CD4-positive, alpha-beta memory T cell (primary cell): ENCODE results near the gene RBM19. TPM values are rescaled to one million over a fixed set of nuclear protein-coding genes. Genes with fewer than 3 reads are reported as not detected.

Experiments used
- CTCF ChIA-PET: fragments of 350-600 bp; sonication (Branson Sonifier 250); formaldehyde crosslinking; loops from one replicate; lab custom pipeline; 2021; ENCODE audit warnings: inconsistent platforms; ENCODE audit not compliant: partially characterized antibody; lab: Charles Lee
- POLR2A ChIA-PET: fragments of 350-600 bp; sonication (Branson Sonifier 250); formaldehyde crosslinking; loops from one replicate; lab custom pipeline; 2021; ENCODE audit not compliant: partially characterized antibody; lab: Charles Lee
- DNase-seq, 5 donors: peaks; one replicate each; pipeline versions ENCODE4 v3.0.0 to v3.0.0-alpha.2; 2020 to 2022; ENCODE audit warnings: mixed read lengths in 1 of 5
- H3K27ac ChIP-seq: one replicate; pipeline ENCODE4 v1.7.0; 2013; ENCODE audit warnings: low read depth, low read length
- H3K27me3 ChIP-seq: 2 replicates; pipeline ENCODE4 v1.7.0; 2013; ENCODE audit warnings: mild to moderate bottlenecking, low read length, moderate library complexity; ENCODE audit not compliant: insufficient read depth
- H3K36me3 ChIP-seq: 2 replicates; pipeline ENCODE4 v1.7.0; 2013; ENCODE audit warnings: mild to moderate bottlenecking, low read length, moderate library complexity; ENCODE audit not compliant: insufficient read depth
- H3K4me1 ChIP-seq: 2 replicates; pipeline ENCODE4 v1.7.0; 2013; ENCODE audit warnings: mild to moderate bottlenecking, low read length, moderate library complexity; ENCODE audit not compliant: insufficient read depth
- H3K4me3 ChIP-seq, 2 donors: one replicate each; pipeline ENCODE4 v1.7.0; 2013; ENCODE audit warnings: low read length in 2 of 2, mild to moderate bottlenecking in 1 of 2
- H3K9me3 ChIP-seq, 2 donors: one replicate each; pipeline ENCODE4 v1.7.0; 2013; ENCODE audit warnings: low read length in 2 of 2, control low read depth in 1 of 2; ENCODE audit not compliant: control insufficient read depth in 1 of 2
- H3K27ac Mint-ChIP-seq, 7 donors: one replicate each; pipeline ENCODE4 v1.8.0; 2020 to 2021; ENCODE audit warnings: mixed read lengths in 7 of 7, mild to moderate bottlenecking in 6 of 7, inconsistent platforms in 3 of 7, moderate library complexity in 3 of 7
- H3K27me3 Mint-ChIP-seq, 2 donors: one replicate each; pipeline ENCODE4 v1.8.0; 2020 to 2021; ENCODE audit warnings: mixed read lengths in 2 of 2
- H3K36me3 Mint-ChIP-seq, 2 donors: one replicate each; pipeline ENCODE4 v1.8.0; 2020 to 2021; ENCODE audit warnings: mixed read lengths in 2 of 2, inconsistent platforms in 1 of 2, mild to moderate bottlenecking in 1 of 2
- H3K4me1 Mint-ChIP-seq, 4 donors: one replicate each; pipeline ENCODE4 v1.8.0; 2020 to 2021; ENCODE audit warnings: mixed read lengths in 4 of 4, mild to moderate bottlenecking in 1 of 4
- H3K4me3 Mint-ChIP-seq, 8 donors: one replicate each; pipeline ENCODE4 v1.8.0; 2020 to 2021; ENCODE audit warnings: mixed read lengths in 8 of 8, mild to moderate bottlenecking in 7 of 8, moderate library complexity in 6 of 8, inconsistent platforms in 3 of 8
- H3K9me3 Mint-ChIP-seq, 8 donors: one replicate each; pipeline ENCODE4 v1.8.0; 2020 to 2021; ENCODE audit warnings: mixed read lengths in 8 of 8, mild to moderate bottlenecking in 5 of 8, inconsistent platforms in 3 of 8, moderate library complexity in 1 of 8
- intact Hi-C: fragments of 100-400 bp; cut with micrococcal nuclease; formaldehyde crosslinking; loops from one replicate; pipeline ENCODE4 v1.15.1; 2023
- polyA plus RNA-seq, 2 donors: library from polyadenylated mRNA; unstranded; fragments of 300-500 nt; fragmentation: Illumina TruSeq; gene quantifications; one replicate each; pipeline ENCODE4 v1.2.3, GENCODE V29; 2021
- total RNA-seq, 2 experiments: library from RNA; stranded (reverse); gene quantifications; one replicate each; pipeline ENCODE4 v1.2.3, GENCODE V29; 2021

The RBM19 gene
- total and polyA plus RNA-seq, 4 experiments from 2014 or later = 2.9 to 78.4 (median 42.4) TPM

DNA sequence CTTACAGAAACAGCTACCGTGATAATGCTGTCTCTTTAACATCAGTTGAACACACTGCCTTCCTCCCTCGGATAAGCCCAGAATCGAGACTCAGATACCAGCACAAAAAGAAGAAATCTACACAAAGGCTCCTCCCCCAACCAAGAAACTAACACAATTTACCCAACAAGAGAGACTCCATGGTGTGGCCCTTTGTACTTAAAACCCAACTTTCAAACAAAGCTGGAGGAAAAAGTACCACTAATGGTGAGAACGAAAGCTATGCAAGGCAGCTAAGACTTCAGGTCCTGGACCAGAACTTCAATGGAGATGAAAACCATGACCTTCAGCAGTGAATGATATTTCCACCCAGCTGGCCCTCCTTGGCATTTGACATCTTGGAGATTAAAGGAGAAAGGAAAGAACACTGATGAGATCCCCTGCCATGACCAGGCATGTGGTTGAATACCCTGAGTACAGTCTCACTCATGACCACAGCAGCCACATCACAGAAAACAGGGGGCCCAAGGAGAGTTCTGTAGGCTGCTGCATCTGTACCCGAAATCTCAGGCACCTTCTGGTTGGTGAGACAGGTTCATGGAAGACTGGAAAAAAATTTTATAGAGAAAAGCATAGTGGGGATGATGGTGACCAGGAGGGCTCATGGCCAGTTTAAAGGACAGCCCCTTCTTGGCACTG lies 36.7 kb downstream of the RBM19 start:
- H3K9me3 ChIP-seq = no peaks in the 10 kb centered on the region
- Mint-ChIP-seq H3K27me3 (no peaks in the 10 kb centered on the region), H3K4me1 (peaks cover 0 to 7% (median 6%) of the 10 kb centered on the region in 4 donors), H3K9me3 (no peaks in the 10 kb centered on the region), H3K4me3 (no peak overlapping the region), H3K27ac (peak overlapping the region in 2 of 7 donors; percentile 3 to 23), H3K36me3 (peaks cover 71 to 82% of the 10 kb centered on the region in 2 donors)
- H3K27me3 ChIP-seq = no peaks in the 10 kb centered on the region
- H3K36me3 ChIP-seq = peaks cover 59% of the 10 kb centered on the region
- POLR2A ChIA-PET = no interaction called here
- DNase-seq = no peak
- intact Hi-C loops = no loop called here
- no peaks in the 10 kb centered on the region for H3K4me1 ChIP-seq
- H3K4me3 ChIP-seq = no peak overlapping the region
- CTCF ChIA-PET = interaction anchor here (0.7 to 1.4 kb wide), 2 partner anchors 37 to 51 kb away, joined by 3 read pairs; no protein-coding TSS in a partner anchor
- H3K27ac ChIP-seq = no peak overlapping the region

- peaks cover 0 to 7% (median 6%) of the 10 kb centered on the region in 4 donors for H3K4me1 Mint-ChIP-seq
- DNase-seq = no peak
- H3K4me3 ChIP-seq = no peak overlapping the region
- H3K27ac ChIP-seq = no peak overlapping the region
- peak overlapping the region in 2 of 7 donors; percentile 48 to 81 for H3K27ac Mint-ChIP-seq
- intact Hi-C loops = no loop called here
- H3K27me3 Mint-ChIP-seq = no peaks in the 10 kb centered on the region
- no peaks in the 10 kb centered on the region for H3K9me3 Mint-ChIP-seq
- H3K4me3 Mint-ChIP-seq = no peak overlapping the region
- H3K9me3 ChIP-seq = no peaks in the 10 kb centered on the region
- CTCF ChIA-PET = interaction anchor here (1.3 kb wide), 1 partner anchor 36 kb away, joined by 3 read pairs; no protein-coding TSS in a partner anchor
- POLR2A ChIA-PET = no interaction called here
- peaks cover 78 to 89% of the 10 kb centered on the region in 2 donors for H3K36me3 Mint-ChIP-seq
- H3K36me3 ChIP-seq = peaks cover 69% of the 10 kb centered on the region
- no peaks in the 10 kb centered on the region for H3K4me1 ChIP-seq
- H3K27me3 ChIP-seq = no peaks in the 10 kb centered on the region
These were observed 39.3 kb downstream of the RBM19 start for GRCh38 chr12:113926788-113927187.

- no peaks in the 10 kb centered on the region for H3K4me1 ChIP-seq
- peaks cover 81 to 88% of the 10 kb centered on the region in 2 donors for H3K36me3 Mint-ChIP-seq
- no peak overlapping the region for H3K27ac Mint-ChIP-seq
- no peaks in the 10 kb centered on the region for H3K27me3 ChIP-seq
- intact Hi-C loops = no loop called here
- H3K9me3 Mint-ChIP-seq = no peaks in the 10 kb centered on the region
- H3K4me1 Mint-ChIP-seq = peaks cover 0 to 3% (median 1%) of the 10 kb centered on the region in 4 donors
- H3K27me3 Mint-ChIP-seq = no peaks in the 10 kb centered on the region
- DNase-seq = no peak
- ChIA-PET CTCF (no interaction called here), POLR2A (no interaction called here)
- no peak overlapping the region for H3K4me3 Mint-ChIP-seq
- H3K4me3 ChIP-seq = no peak overlapping the region
- H3K36me3 ChIP-seq = peaks cover 71% of the 10 kb centered on the region
- no peaks in the 10 kb centered on the region for H3K9me3 ChIP-seq
- H3K27ac ChIP-seq = no peak overlapping the region
These were observed 41.8 kb downstream of the RBM19 start for GRCh38 chr12:113924341-113924740.

DNA sequence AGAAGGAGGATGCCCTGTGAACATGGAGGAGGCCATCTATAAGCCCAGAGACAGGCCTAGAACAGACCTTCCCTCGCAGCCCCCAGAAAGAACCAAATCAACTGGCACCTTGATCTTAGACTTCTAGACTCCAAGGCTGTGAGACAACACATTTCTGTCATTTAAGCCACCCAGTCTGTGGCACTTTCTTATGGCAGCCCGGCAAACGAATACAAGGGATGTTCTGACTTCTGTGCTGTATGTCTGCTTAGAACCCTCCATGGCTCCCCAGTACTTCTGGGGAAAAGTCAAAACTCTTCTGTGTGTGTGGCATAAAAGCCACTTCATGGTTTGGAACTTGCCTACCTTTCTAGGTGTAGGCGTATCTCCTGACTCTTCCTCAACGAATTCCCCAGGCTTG lies 42.9 kb downstream of the RBM19 start:
- Mint-ChIP-seq H3K27ac (no peak overlapping the region), H3K9me3 (no peaks in the 10 kb centered on the region), H3K36me3 (peaks cover 76 to 86% of the 10 kb centered on the region in 2 donors), H3K27me3 (no peaks in the 10 kb centered on the region), H3K4me3 (no peak overlapping the region), H3K4me1 (no peaks in the 10 kb centered on the region)
- intact Hi-C loops = no loop called here
- Histone ChIP-seq H3K27me3 (no peaks in the 10 kb centered on the region), H3K4me1 (no peaks in the 10 kb centered on the region), H3K27ac (no peak overlapping the region), H3K36me3 (peaks cover 67% of the 10 kb centered on the region), H3K9me3 (no peaks in the 10 kb centered on the region), H3K4me3 (no peak overlapping the region)
- no peak for DNase-seq
- POLR2A ChIA-PET = no interaction called here
- CTCF ChIA-PET = no interaction called here

- no peak for DNase-seq
- H3K9me3 Mint-ChIP-seq = no peaks in the 10 kb centered on the region
These were observed 44.7 kb downstream of the RBM19 start for GRCh38 chr12:113921430-113921829.

DNA sequence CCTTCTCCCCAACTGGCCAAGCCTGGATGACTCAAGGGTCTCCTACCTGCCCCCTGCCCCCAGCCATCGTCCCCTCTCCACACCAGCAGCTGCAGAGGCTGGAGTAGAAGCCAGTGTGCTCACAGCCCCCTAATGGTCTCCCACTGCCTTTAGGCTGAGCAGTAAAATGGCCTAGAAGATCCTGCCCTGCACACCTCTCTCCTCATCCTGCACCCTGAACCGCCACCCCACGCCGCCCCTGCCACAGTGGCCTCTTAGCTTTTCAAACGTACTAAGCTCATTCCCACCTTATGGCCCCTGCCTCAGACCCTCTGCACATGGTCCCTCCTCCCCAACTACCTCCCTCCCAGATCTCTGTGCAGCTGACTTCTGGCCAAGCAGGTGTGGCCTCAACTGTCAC lies 46.3 kb downstream of the RBM19 start:
- no peaks in the 10 kb centered on the region for H3K9me3 ChIP-seq
- H3K27me3 ChIP-seq = no peaks in the 10 kb centered on the region
- H3K36me3 Mint-ChIP-seq = peaks cover 76 to 87% of the 10 kb centered on the region in 2 donors
- no peak for DNase-seq
- H3K27ac ChIP-seq = no peak overlapping the region
- no peak overlapping the region for H3K4me3 Mint-ChIP-seq
- peaks cover 48% of the 10 kb centered on the region for H3K36me3 ChIP-seq
- CTCF ChIA-PET = no interaction called here
- intact Hi-C loops = no loop called here
- no peaks in the 10 kb centered on the region for H3K4me1 Mint-ChIP-seq
- no peaks in the 10 kb centered on the region for H3K4me1 ChIP-seq
- POLR2A ChIA-PET = no interaction called here
- no peak overlapping the region for H3K4me3 ChIP-seq
- no peak overlapping the region for H3K27ac Mint-ChIP-seq
- no peaks in the 10 kb centered on the region for H3K9me3 Mint-ChIP-seq
- no peaks in the 10 kb centered on the region for H3K27me3 Mint-ChIP-seq

More at GRCh38 chr12:113921430-113921829, 44.7 kb downstream of the RBM19 start:
- no peaks in the 10 kb centered on the region for H3K27me3 Mint-ChIP-seq
- Histone ChIP-seq H3K4me1 (no peaks in the 10 kb centered on the region), H3K4me3 (no peak overlapping the region), H3K9me3 (no peaks in the 10 kb centered on the region), H3K36me3 (peaks cover 64% of the 10 kb centered on the region), H3K27me3 (no peaks in the 10 kb centered on the region), H3K27ac (no peak overlapping the region)
- H3K36me3 Mint-ChIP-seq = peaks cover 80 to 89% of the 10 kb centered on the region in 2 donors
- H3K4me1 Mint-ChIP-seq = no peaks in the 10 kb centered on the region
- intact Hi-C loops = no loop called here
- CTCF ChIA-PET = no interaction called here
- POLR2A ChIA-PET = no interaction called here
- H3K27ac Mint-ChIP-seq = no peak overlapping the region
- H3K4me3 Mint-ChIP-seq = no peak overlapping the region

- intact Hi-C loops = no loop called here
- Histone ChIP-seq H3K27ac (no peak overlapping the region), H3K9me3 (no peaks in the 10 kb centered on the region), H3K36me3 (peaks cover 33% of the 10 kb centered on the region), H3K4me1 (no peaks in the 10 kb centered on the region), H3K27me3 (no peaks in the 10 kb centered on the region), H3K4me3 (no peak overlapping the region)
- no peaks in the 10 kb centered on the region for H3K27me3 Mint-ChIP-seq
- ChIA-PET POLR2A (no interaction called here), CTCF (interaction anchor here (1.6 kb wide), 1 partner anchor 10 kb away, joined by 4 read pairs; no protein-coding TSS in a partner anchor)
- no peak for DNase-seq
- no peaks in the 10 kb centered on the region for H3K4me1 Mint-ChIP-seq
- H3K27ac Mint-ChIP-seq = no peak overlapping the region
- peaks cover 63 to 76% of the 10 kb centered on the region in 2 donors for H3K36me3 Mint-ChIP-seq
- no peaks in the 10 kb centered on the region for H3K9me3 Mint-ChIP-seq
- H3K4me3 Mint-ChIP-seq = no peak overlapping the region
These were observed 47.8 kb downstream of the RBM19 start for GRCh38 chr12:113918306-113918705.
